H1 (cell line): ENCODE measurements around the gene R3HDML. TPM values are rescaled to one million over a fixed set of nuclear protein-coding genes. Genes with fewer than 3 reads are reported as not detected.

Experiments
- CTCF ChIA-PET: fragments of 300-600 bp; sonication (Branson Sonifier 250); formaldehyde crosslinking; loops from one replicate; lab custom pipeline; 2021; ENCODE audit not compliant: partially characterized antibody; lab: Charles Lee
- POLR2A ChIA-PET: fragments of 300-600 bp; sonication (Branson Sonifier 250); formaldehyde crosslinking; loops from one replicate; lab custom pipeline; 2021; ENCODE audit warnings: inconsistent platforms; ENCODE audit not compliant: partially characterized antibody; lab: Charles Lee
- DNase-seq, 2 experiments: peaks; one replicate each; pipeline versions ENCODE4 v3.0.0 to v3.0.0-alpha.2; 2010 to 2022; ENCODE audit warnings: low spot score in 2 of 2, low read depth in 1 of 2, mixed read lengths in 1 of 2
- FAIRE-seq: peaks from 2 replicates; lab custom pipeline; 2011; peaks lifted over from hg19 to GRCh38; lab: Jason Lieb, UNC
- H2AFZ ChIP-seq: 2 replicates; pipeline ENCODE4 v1.8.1; 2012; ENCODE audit warnings: low read length, inconsistent platforms
- H2AK5ac ChIP-seq: 2 replicates; pipeline ENCODE4 v1.6.1; 2013; ENCODE audit warnings: low read depth, low read length
- H2BK120ac ChIP-seq: replicated peaks from 2 replicates; pipeline ENCODE3; 2013; ENCODE audit warnings: low read depth, low read length, inconsistent platforms
- H2BK12ac ChIP-seq: 2 replicates; pipeline ENCODE4 v1.6.1; 2013; ENCODE audit warnings: low read depth, low read length
- H2BK15ac ChIP-seq: 2 replicates; pipeline ENCODE4 v1.6.1; 2013; ENCODE audit warnings: low read length
- H2BK20ac ChIP-seq: 2 replicates; pipeline ENCODE4 v1.6.1; 2013; ENCODE audit warnings: low read length
- H2BK5ac ChIP-seq: 2 replicates; pipeline ENCODE4 v1.6.1; 2013; ENCODE audit warnings: low read depth, low read length
- H3K14ac ChIP-seq: 2 replicates; pipeline ENCODE4 v1.6.1; 2013; ENCODE audit warnings: inconsistent platforms; ENCODE audit not compliant: insufficient read length
- H3K18ac ChIP-seq: 2 replicates; pipeline ENCODE4 v1.6.1; 2013; ENCODE audit warnings: low read length; ENCODE audit errors: extremely low read depth
- H3K23ac ChIP-seq: 2 replicates; pipeline ENCODE4 v1.6.1; 2013; ENCODE audit warnings: inconsistent platforms; ENCODE audit not compliant: insufficient read length
- H3K23me2 ChIP-seq: 2 replicates; pipeline ENCODE4 v1.6.1; 2013; ENCODE audit warnings: low read depth, low read length
- H3K27ac ChIP-seq: 2 replicates; pipeline ENCODE4 v1.6.1; 2011; ENCODE audit warnings: low read depth, low read length, inconsistent platforms
- H3K27me3 ChIP-seq, 4 experiments: replicated peaks in 1 of 4; 1 replicate in 1 of 4; 2 replicates in 3 of 4; pipeline versions ENCODE4 v1.6.1 to v1.8.1; 2011 to 2013; ENCODE audit warnings: low read length in 3 of 4, mild to moderate bottlenecking in 3 of 4, inconsistent platforms in 2 of 4, mixed read lengths in 2 of 4, moderate library complexity in 1 of 4; ENCODE audit not compliant: control insufficient read depth in 3 of 4, insufficient read depth in 3 of 4; ENCODE audit errors: extremely low read depth in 1 of 4
- H3K36me3 ChIP-seq, 4 experiments: 2 replicates each; pipeline versions ENCODE4 v1.6.1 to v1.8.1; 2011 to 2013; ENCODE audit warnings: mild to moderate bottlenecking in 4 of 4, low read length in 3 of 4, moderate library complexity in 2 of 4, control low read depth in 1 of 4, inconsistent platforms in 1 of 4; ENCODE audit not compliant: insufficient read depth in 4 of 4, control insufficient read depth in 2 of 4
- H3K4ac ChIP-seq: replicated peaks from 2 replicates; pipeline ENCODE3; 2013; ENCODE audit warnings: low read length, low read depth, mixed read lengths, inconsistent platforms; ENCODE audit not compliant: insufficient read length
- H3K4me1 ChIP-seq, 4 experiments: replicated peaks in 1 of 4; 1 replicate in 1 of 4; 2 replicates in 3 of 4; pipeline versions ENCODE4 v1.6.1 to v1.8.1; 2011 to 2013; ENCODE audit warnings: low read length in 3 of 4, inconsistent platforms in 2 of 4, mixed read lengths in 1 of 4; ENCODE audit not compliant: insufficient read depth in 4 of 4, control insufficient read depth in 3 of 4
- H3K4me2 ChIP-seq, 2 experiments: 2 replicates each; pipeline versions ENCODE4 v1.6.1 to v1.8.1; 2011 to 2013; ENCODE audit warnings: low read depth in 2 of 2, low read length in 2 of 2, control low read depth in 1 of 2, inconsistent platforms in 1 of 2, mild to moderate bottlenecking in 1 of 2; ENCODE audit not compliant: insufficient read depth in 1 of 2
- H3K4me3 ChIP-seq, 4 experiments: fragments of 200-600, 300-600 bp in 1 of 4; sonication (generic), shearing (Covaris generic), sonication (Bioruptor Twin) in 1 of 4; 2 replicates each; pipeline versions ENCODE4 v1.5.1 to v1.8.1; 2011 to 2016; ENCODE audit warnings: low read length in 4 of 4, low read depth in 3 of 4, control low read depth in 2 of 4, inconsistent platforms in 2 of 4, mild to moderate bottlenecking in 2 of 4, mixed read lengths in 1 of 4, moderate library complexity in 1 of 4; ENCODE audit not compliant: insufficient read depth in 2 of 4; ENCODE audit errors: extremely low read depth in 1 of 4
- H3K56ac ChIP-seq: replicated peaks from 2 replicates; pipeline ENCODE3; 2013; ENCODE audit warnings: low read depth, mild to moderate bottlenecking, mixed read lengths, low read length, inconsistent platforms; ENCODE audit not compliant: insufficient read length
- H3K79me1 ChIP-seq: 2 replicates; pipeline ENCODE4 v1.6.1; 2013; ENCODE audit warnings: low read depth, low read length, control low read depth
- H3K79me2 ChIP-seq, 2 experiments: 2 replicates each; pipeline versions ENCODE4 v1.6.1 to v1.8.1; 2012 to 2013; ENCODE audit warnings: low read length in 2 of 2, mild to moderate bottlenecking in 2 of 2, inconsistent platforms in 1 of 2; ENCODE audit not compliant: insufficient read depth in 2 of 2, control insufficient read depth in 1 of 2
- H3K9ac ChIP-seq, 4 experiments: replicated peaks in 1 of 4; 1 replicate in 1 of 4; 2 replicates in 3 of 4; pipeline versions ENCODE4 v1.6.1 to v1.8.1; 2011 to 2013; ENCODE audit warnings: low read depth in 3 of 4, low read length in 3 of 4, control low read depth in 2 of 4, mild to moderate bottlenecking in 2 of 4, moderate library complexity in 2 of 4, inconsistent platforms in 1 of 4; ENCODE audit errors: extremely low read depth in 1 of 4
- H3K9me3 ChIP-seq, 2 experiments: 2 replicates each; pipeline versions ENCODE4 v1.6.1 to v1.8.1; 2012 to 2013; ENCODE audit warnings: mild to moderate bottlenecking in 2 of 2, moderate library complexity in 2 of 2, control low read depth in 1 of 2, inconsistent platforms in 1 of 2, low read depth in 1 of 2, low read length in 1 of 2, mixed read lengths in 1 of 2; ENCODE audit not compliant: insufficient read depth in 2 of 2
- H4K20me1 ChIP-seq, 2 experiments: replicated peaks in 1 of 2; 2 replicates each; pipeline versions ENCODE3 to v1.8.1; 2011 to 2013; ENCODE audit warnings: inconsistent platforms in 2 of 2, low read length in 2 of 2, mild to moderate bottlenecking in 1 of 2; ENCODE audit not compliant: insufficient read depth in 2 of 2, control insufficient read depth in 1 of 2
- H4K5ac ChIP-seq: 2 replicates; pipeline ENCODE4 v1.6.1; 2013; ENCODE audit warnings: low read length, low read depth, mixed read lengths, inconsistent platforms; ENCODE audit not compliant: insufficient read length
- H4K8ac ChIP-seq: 2 replicates; pipeline ENCODE4 v1.8.0; 2013; ENCODE audit warnings: mild to moderate bottlenecking, moderate library complexity, low read length, inconsistent platforms; ENCODE audit not compliant: insufficient read depth; ENCODE audit errors: extremely low read depth
- H4K91ac ChIP-seq: replicated peaks from 2 replicates; pipeline ENCODE3; 2013; ENCODE audit warnings: low read length, mixed read lengths, inconsistent platforms; ENCODE audit not compliant: insufficient read length
- ATF3 ChIP-seq: IDR thresholded peaks from 2 replicates; pipeline ENCODE4 v1.6.1; 2011; ENCODE audit warnings: low read depth, mild to moderate bottlenecking, low read length; ENCODE audit not compliant: insufficient read depth
- RAD21 ChIP-seq, 2 experiments: IDR thresholded peaks in 1 of 2; conservative IDR thresholded peaks in 1 of 2; 2 replicates each; pipeline ENCODE4 v1.6.1; 2011; ENCODE audit warnings: low read depth in 2 of 2, low read length in 2 of 2, improper control_type of control experiment in 1 of 2, inconsistent platforms in 1 of 2, mild to moderate bottlenecking in 1 of 2, moderate library complexity in 1 of 2
- SIN3A ChIP-seq, 2 experiments: IDR thresholded peaks in 1 of 2; conservative IDR thresholded peaks in 1 of 2; 2 replicates each; pipeline ENCODE4 v1.6.1; 2011 to 2012; ENCODE audit warnings: low read length in 2 of 2, improper control_type of control experiment in 1 of 2, low read depth in 1 of 2, mild to moderate bottlenecking in 1 of 2
- SUZ12 ChIP-seq: fragments of 200-600 bp; sonication (generic); IDR thresholded peaks from 2 replicates; pipeline ENCODE4 v1.6.1; 2012; ENCODE audit warnings: mild to moderate bottlenecking, inconsistent platforms, low read length, moderate library complexity, mixed read lengths
- TBP ChIP-seq: IDR thresholded peaks from 2 replicates; pipeline ENCODE4 v1.6.1; 2011; ENCODE audit warnings: low read depth, low read length, improper control_type of control experiment
- TEAD4 ChIP-seq: IDR thresholded peaks from 2 replicates; pipeline ENCODE4 v1.6.1; 2012; ENCODE audit warnings: low read depth, low read length, inconsistent platforms, mixed read lengths
- WGBS, 2 experiments: shearing (Covaris generic) in 1 of 2; methylation state at CpG; one replicate each; pipeline versions ENCODE4 v1.1.6 to v1.1.7; 2013 to 2015; ENCODE audit warnings: low lambda C conversion rate in 2 of 2, mixed read lengths in 2 of 2, inconsistent platforms in 1 of 2, low coverage in 1 of 2, missing lambda C conversion rate in 1 of 2; ENCODE audit not compliant: insufficient replicate concordance in 2 of 2, insufficient coverage in 1 of 2, insufficient read length in 1 of 2; ENCODE audit errors: extremely low coverage in 1 of 2, missing lambda C conversion rate in 1 of 2; 5-methylcytosine and 5-hydroxymethylcytosine counted together
- polyA plus RNA-seq, 7 experiments: library from polyadenylated mRNA; depleted of rRNA in 3 of 7; stranded (reverse) in 5 of 7; unstranded in 2 of 7; fragments of >200 nt in 5 of 7; fragments of 200-250 nt in 2 of 7; gene quantifications; 1 replicate in 5 of 7; 2 replicates in 1 of 7; 4 replicates in 1 of 7; pipeline versions ENCODE4 v1.2.1 to v1.2.3, GENCODE V29; 2011 to 2013; ENCODE audit warnings: missing spikeins in 2 of 7, mixed read lengths in 2 of 7
- total RNA-seq: library from RNA; stranded (reverse); fragmentation: NEBNext Ultra II Directional; extraction: Animal tissue kit (Norgen Biotek cat#: 25700); gene quantifications from 2 replicates; pipeline ENCODE4 v1.2.1, GENCODE V29; 2021
- TF ChIP-seq, protein P1 (sequence below), 3 experiments: IDR thresholded peaks; 1 replicate in 2 of 3; 2 replicates in 1 of 3; pipeline versions ENCODE4 v1.5.1 to v1.6.1; 2011; ENCODE audit warnings: low read length in 3 of 3, mild to moderate bottlenecking in 3 of 3, inconsistent platforms in 2 of 3, low read depth in 1 of 3, moderate library complexity in 1 of 3; ENCODE audit not compliant: insufficient read depth in 1 of 3; ENCODE audit errors: control extremely low read depth in 1 of 3

Gene R3HDML
- total and polyA plus RNA-seq, 2 of the 8 experiments (the other 6 are each of a cell fraction or from before 2014, with no cell fraction given): not detected

GRCh38 chr20:44384423-44385027 is 47.7 kb downstream of the R3HDML start:
- H3K4me3 ChIP-seq: no peak overlapping the region
- H3K27ac ChIP-seq: no peak overlapping the region
- H3K18ac ChIP-seq: no peak overlapping the region
- no peak overlapping the region for H2BK15ac ChIP-seq
- no peak overlapping the region for H2BK120ac ChIP-seq
- H3K23me2 ChIP-seq: no peaks in the 10 kb centered on the region
- H4K5ac ChIP-seq: no peak overlapping the region
- ChIA-PET CTCF (interaction anchor here (0.6 to 10.4 kb wide), 60 partner anchors 9 to 567 kb away, joined by 3 to 153 read pairs (median 5); partner anchors contain the start of genes GDAP1L1, HNF4A and TTPAL), POLR2A (no interaction called here)
- H3K56ac ChIP-seq: no peak overlapping the region
- WGBS, 2 experiments: 20% methylated on average over 9 of the region's 9 CpGs; no CpG with 5 or more reads in 1 of the 2 experiments
- no peaks in the 10 kb centered on the region for H4K20me1 ChIP-seq
- DNase-seq (peak; percentile 49 to 94), FAIRE-seq (peak; percentile 48)
- H4K8ac ChIP-seq: no peak overlapping the region
- H3K36me3 ChIP-seq: no peaks in the 10 kb centered on the region
- no peak overlapping the region for H2BK12ac ChIP-seq
- no peak overlapping the region for H2BK20ac ChIP-seq
- H3K9me3 ChIP-seq: no peaks in the 10 kb centered on the region
- no peak overlapping the region for H2BK5ac ChIP-seq
- H3K27me3 ChIP-seq: peaks cover 0 to 2% (median 0%) of the 10 kb centered on the region in 4 experiments; a peak in 3 of 7 replicates
- TF ChIP-seq TEAD4 (no peak), SUZ12 (no peak), TBP (no peak), RAD21 (IDR thresholded peaks at IDR 0.05 in 1 of 2, conservative IDR thresholded peaks at IDR 0.05 in 1 of 2; ENCODE audit: low read depth in 2 of 2, low read length in 2 of 2) (peak; percentile 55 to 68), SIN3A (conservative IDR thresholded peaks at IDR 0.05 in 1 of 2, IDR thresholded peaks at IDR 0.05 in 1 of 2; ENCODE audit: low read depth in 1 of 2, low read length in 2 of 2) (no peak), ATF3 (no peak)
- TF ChIP-seq, protein P1, sequence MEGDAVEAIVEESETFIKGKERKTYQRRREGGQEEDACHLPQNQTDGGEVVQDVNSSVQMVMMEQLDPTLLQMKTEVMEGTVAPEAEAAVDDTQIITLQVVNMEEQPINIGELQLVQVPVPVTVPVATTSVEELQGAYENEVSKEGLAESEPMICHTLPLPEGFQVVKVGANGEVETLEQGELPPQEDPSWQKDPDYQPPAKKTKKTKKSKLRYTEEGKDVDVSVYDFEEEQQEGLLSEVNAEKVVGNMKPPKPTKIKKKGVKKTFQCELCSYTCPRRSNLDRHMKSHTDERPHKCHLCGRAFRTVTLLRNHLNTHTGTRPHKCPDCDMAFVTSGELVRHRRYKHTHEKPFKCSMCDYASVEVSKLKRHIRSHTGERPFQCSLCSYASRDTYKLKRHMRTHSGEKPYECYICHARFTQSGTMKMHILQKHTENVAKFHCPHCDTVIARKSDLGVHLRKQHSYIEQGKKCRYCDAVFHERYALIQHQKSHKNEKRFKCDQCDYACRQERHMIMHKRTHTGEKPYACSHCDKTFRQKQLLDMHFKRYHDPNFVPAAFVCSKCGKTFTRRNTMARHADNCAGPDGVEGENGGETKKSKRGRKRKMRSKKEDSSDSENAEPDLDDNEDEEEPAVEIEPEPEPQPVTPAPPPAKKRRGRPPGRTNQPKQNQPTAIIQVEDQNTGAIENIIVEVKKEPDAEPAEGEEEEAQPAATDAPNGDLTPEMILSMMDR (IDR thresholded peaks at IDR 0.05; ENCODE audit: control extremely low read depth in 1 of 3, insufficient read depth in 1 of 3, low read depth in 1 of 3, low read length in 3 of 3): peak; percentile 76 to 90 (median 89)
- no peak overlapping the region for H3K23ac ChIP-seq
- 0 out of 2 replicates have a peak overlapping the region, but pooled peaks have one; percentile 63 for H2AFZ ChIP-seq
- no peak overlapping the region for H3K9ac ChIP-seq
- H4K91ac ChIP-seq: no peak overlapping the region
- no peaks in the 10 kb centered on the region for H3K79me1 ChIP-seq
- no peak overlapping the region for H3K14ac ChIP-seq
- H3K4me1 ChIP-seq: peaks cover 0 to 5% (median 4%) of the 10 kb centered on the region in 4 experiments; a peak in 4 of 7 replicates
- H3K4me2 ChIP-seq: no peak overlapping the region
- no peaks in the 10 kb centered on the region for H3K79me2 ChIP-seq
- no peak overlapping the region for H2AK5ac ChIP-seq
- H3K4ac ChIP-seq: no peak overlapping the region
